ENCODE data around the gene TRIM47. TPM values are rescaled to one million over a fixed set of nuclear protein-coding genes. Genes with fewer than 3 reads are reported as not detected.
"Not testable (repeated sequence)": the region's sequence is repeated elsewhere in the genome, so short reads cannot be mapped to it uniquely, and the experiment has no call there.

The TRIM47 gene
- total RNA-seq, 1 donor from 2014 or later: 3.1 TPM

GRCh38 chr17:75873587-75874322, 4.6 kb downstream of the TRIM47 start:
- intact Hi-C loops (cut with micrococcal nuclease): no loop called here
- ChIA-PET CTCF (interaction anchor here (0.6 kb wide), 1 partner anchor 9 kb away, joined by 4 read pairs; no protein-coding TSS in a partner anchor), POLR2A (interaction anchor here (0.6 to 7.1 kb wide), 3 partner anchors 10 to 94 kb away, joined by 3 to 129 read pairs (median 5); partner anchors contain the start of gene WBP2)
- Mint-ChIP-seq H3K9me3 (no peaks in the 10 kb centered on the region), H3K27me3 (no peaks in the 10 kb centered on the region), H3K4me1 (peaks cover 25% of the 10 kb centered on the region), H3K36me3 (ENCODE audit: low read depth) (no peaks in the 10 kb centered on the region), H3K27ac (no peak overlapping the region), H3K4me3 (no peak overlapping the region)
- no peak for DNase-seq
- no peak for ATAC-seq (ENCODE audit: low read depth)
- no peak for TF ChIP-seq CTCF (IDR thresholded peaks at IDR 0.05)

- ATAC-seq (ENCODE audit: low read depth) (no peak), DNase-seq (no peak)
- POLR2A ChIA-PET: interaction anchor here (0.6 to 7.1 kb wide), 4 partner anchors 11 to 93 kb away, joined by 3 to 129 read pairs (median 4); partner anchors contain the start of gene WBP2
- Mint-ChIP-seq H3K4me3 (no peak overlapping the region), H3K27ac (no peak overlapping the region), H3K27me3 (no peaks in the 10 kb centered on the region), H3K36me3 (ENCODE audit: low read depth) (no peaks in the 10 kb centered on the region), H3K4me1 (peaks cover 22% of the 10 kb centered on the region), H3K9me3 (no peaks in the 10 kb centered on the region)
- CTCF ChIA-PET: no interaction called here
- intact Hi-C loops (cut with micrococcal nuclease): no loop called here
- TF ChIP-seq CTCF (IDR thresholded peaks at IDR 0.05): no peak
Observed at GRCh38 chr17:75872434-75873351, 5.7 kb downstream of the TRIM47 start.

- POLR2A ChIA-PET: interaction anchor here (0.7 to 1.3 kb wide), 2 partner anchors 10 to 90 kb away, joined by 3 read pairs; a partner anchor contains a TSS
Observed at GRCh38 chr17:75870228-75870627, 8.2 kb downstream of the TRIM47 start.

GRCh38 chr17:75869282-75870141, 8.9 kb downstream of the TRIM47 start:
- CTCF ChIA-PET: no interaction called here
- POLR2A ChIA-PET: no interaction called here

More at GRCh38 chr17:75870228-75870627, 8.2 kb downstream of the TRIM47 start:
- H3K4me1 Mint-ChIP-seq; ATAC-seq (ENCODE audit: low read depth); intact Hi-C loops (cut with micrococcal nuclease); H3K9me3 Mint-ChIP-seq; H3K36me3 Mint-ChIP-seq (ENCODE audit: low read depth); CTCF ChIA-PET; H3K27ac Mint-ChIP-seq; DNase-seq; H3K4me3 Mint-ChIP-seq; H3K27me3 Mint-ChIP-seq: not testable (repeated sequence)

GRCh38 chr17:75868730-75869281, 9.6 kb downstream of the TRIM47 start:
- not testable (repeated sequence) for H3K27me3 Mint-ChIP-seq

More at GRCh38 chr17:75869282-75870141, 8.9 kb downstream of the TRIM47 start:
- TF ChIP-seq CTCF (IDR thresholded peaks at IDR 0.05): no peak
- no peaks in the 10 kb centered on the region for H3K36me3 Mint-ChIP-seq (ENCODE audit: low read depth)
- H3K27me3 Mint-ChIP-seq: no peaks in the 10 kb centered on the region
- peaks cover 11% of the 10 kb centered on the region for H3K4me1 Mint-ChIP-seq
- H3K9me3 Mint-ChIP-seq: no peaks in the 10 kb centered on the region
- H3K4me3 Mint-ChIP-seq: no peak overlapping the region
- ATAC-seq (ENCODE audit: low read depth) (no peak), DNase-seq (no peak)
- intact Hi-C loops (cut with micrococcal nuclease): no loop called here
- no peak overlapping the region for H3K27ac Mint-ChIP-seq

GRCh38 chr17:75865404-75866188, 12.8 kb downstream of the TRIM47 start:
- intact Hi-C loops (cut with micrococcal nuclease); H3K4me3 Mint-ChIP-seq: not testable (repeated sequence)
- CTCF ChIA-PET: interaction anchor here (0.7 to 2.1 kb wide), 4 partner anchors 9 to 18 kb away, joined by 3 to 9 read pairs (median 4); partner anchors contain the start of gene WBP2

More at GRCh38 chr17:75868730-75869281, 9.6 kb downstream of the TRIM47 start:
- H3K4me3 Mint-ChIP-seq; ATAC-seq (ENCODE audit: low read depth); H3K27ac Mint-ChIP-seq; CTCF ChIA-PET; H3K9me3 Mint-ChIP-seq; DNase-seq; intact Hi-C loops (cut with micrococcal nuclease); H3K36me3 Mint-ChIP-seq (ENCODE audit: low read depth): not testable (repeated sequence)
- H3K4me1 Mint-ChIP-seq: peaks cover 18% of the 10 kb centered on the region
- POLR2A ChIA-PET: interaction anchor here (2.1 kb wide), 1 partner anchor 13 kb away, joined by 7 read pairs; the partner anchor contains the start of gene WBP2

GRCh38 chr17:75864887-75865286, 13.5 kb downstream of the TRIM47 start:
- POLR2A ChIA-PET: interaction anchor here (0.6 to 3.4 kb wide), 11 partner anchors 10 to 652 kb away, joined by 3 to 27 read pairs (median 4); partner anchors contain the start of genes UNC13D and WBP2
- not testable (repeated sequence) for H3K36me3 Mint-ChIP-seq (ENCODE audit: low read depth); DNase-seq; H3K27me3 Mint-ChIP-seq; H3K4me3 Mint-ChIP-seq; H3K9me3 Mint-ChIP-seq
- peak; percentile 13 for ATAC-seq (ENCODE audit: low read depth)
- H3K27ac Mint-ChIP-seq: peak overlapping the region; percentile 86
- H3K4me1 Mint-ChIP-seq: peaks cover 25% of the 10 kb centered on the region
- intact Hi-C loops (cut with micrococcal nuclease): loop anchor here (1.0 kb wide), 2 partner anchors 10 to 12 kb away; partner anchors contain the start of gene WBP2
- CTCF ChIA-PET: interaction anchor here (0.7 to 2.1 kb wide), 5 partner anchors 9 to 17 kb away, joined by 3 to 9 read pairs (median 4); partner anchors contain the start of gene WBP2

More at GRCh38 chr17:75865404-75866188, 12.8 kb downstream of the TRIM47 start:
- H3K9me3 Mint-ChIP-seq; ATAC-seq (ENCODE audit: low read depth); H3K36me3 Mint-ChIP-seq (ENCODE audit: low read depth); DNase-seq; H3K27me3 Mint-ChIP-seq: not testable (repeated sequence)
- POLR2A ChIA-PET: interaction anchor here (0.7 to 3.4 kb wide), 8 partner anchors 10 to 651 kb away, joined by 3 to 27 read pairs (median 5); partner anchors contain the start of genes UNC13D and WBP2
- Mint-ChIP-seq H3K4me1 (peaks cover 25% of the 10 kb centered on the region), H3K27ac (peak overlapping the region; percentile 86)
